ENCODE data around the gene CDC42SE2. TPM values are rescaled to one million over a fixed set of nuclear protein-coding genes. Genes with fewer than 3 reads are reported as not detected.
"Not testable (repeated sequence)": the region's sequence is repeated elsewhere in the genome, so short reads cannot be mapped to it uniquely, and the experiment has no call there.

CDC42SE2 gene
- total RNA-seq, 1 donor from 2014 or later: 39.6 TPM

DNA sequence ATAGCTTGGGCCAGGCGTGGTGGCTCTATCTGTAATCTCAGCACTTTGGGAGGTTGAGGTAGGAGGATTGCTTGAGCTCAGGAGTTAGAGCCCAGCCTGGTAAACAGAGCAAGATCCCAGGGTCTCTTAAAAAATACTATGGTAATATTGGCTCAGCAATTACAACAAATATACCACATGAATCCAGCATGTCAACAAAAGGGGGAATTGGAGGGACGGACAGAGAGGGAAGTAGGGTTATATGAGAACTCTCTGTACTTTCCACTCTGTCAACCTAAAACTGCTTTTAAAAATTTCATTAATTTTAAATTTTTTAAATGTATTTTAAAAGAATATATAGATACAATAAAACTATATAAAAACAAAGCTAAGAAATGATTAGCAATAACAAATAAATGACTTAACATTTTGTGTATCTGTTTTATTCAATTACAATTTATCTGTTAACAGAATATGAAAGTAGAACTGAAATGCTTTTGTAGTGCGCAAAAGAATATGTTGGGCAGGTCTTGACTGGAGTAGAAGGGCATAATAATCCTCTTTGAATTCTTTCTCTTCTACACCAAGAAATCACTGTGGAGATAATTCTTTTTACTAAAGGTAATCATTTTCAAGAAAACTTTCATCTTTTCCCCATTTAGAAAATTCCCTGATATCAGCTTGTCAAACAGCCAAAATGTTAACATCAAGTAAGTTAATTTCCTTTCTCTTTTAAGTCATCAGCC lies 12.9 kb upstream of the CDC42SE2 start:
- DNase-seq (ENCODE audit: low spot score): no peak

DNA sequence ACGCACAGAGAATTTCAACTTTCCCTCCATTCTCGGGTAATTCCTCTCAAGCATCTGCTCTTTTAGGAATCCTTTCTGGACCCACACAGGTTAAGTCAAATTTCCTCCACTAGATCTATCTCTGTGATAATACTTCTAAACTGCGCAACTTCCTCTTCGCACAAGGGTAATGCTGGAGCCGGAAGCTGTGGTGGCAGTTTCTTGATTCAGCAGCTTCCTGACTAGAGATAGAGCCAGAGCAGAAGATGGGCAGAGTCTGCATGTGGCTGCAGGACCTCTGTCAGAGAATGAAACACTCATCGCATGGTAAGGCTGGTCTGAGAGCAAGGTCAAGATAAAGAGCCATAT lies 11.1 kb upstream of the CDC42SE2 start:
- peak; percentile 62 for DNase-seq (ENCODE audit: low spot score)

DNA sequence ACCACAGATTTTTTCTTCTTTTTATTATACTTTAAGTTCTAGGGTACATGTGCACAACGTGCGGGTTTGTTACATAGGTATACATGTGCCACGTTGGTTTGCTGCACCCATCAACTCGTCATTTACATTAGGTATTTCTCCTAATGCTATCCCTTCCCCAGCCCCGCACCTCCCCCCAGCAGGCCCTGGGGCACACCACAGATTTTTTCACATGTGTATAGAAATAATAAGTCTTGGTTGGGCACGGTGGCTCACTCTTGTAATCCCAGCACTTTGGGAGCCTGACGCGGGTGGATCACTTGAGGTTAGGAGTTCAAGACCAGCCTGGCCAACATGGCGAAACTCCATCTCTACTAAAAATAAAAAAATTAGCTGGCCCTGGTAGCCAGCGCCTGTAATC lies 9.8 kb upstream of the CDC42SE2 start:
- DNase-seq (ENCODE audit: low spot score): not testable (repeated sequence)

DNA sequence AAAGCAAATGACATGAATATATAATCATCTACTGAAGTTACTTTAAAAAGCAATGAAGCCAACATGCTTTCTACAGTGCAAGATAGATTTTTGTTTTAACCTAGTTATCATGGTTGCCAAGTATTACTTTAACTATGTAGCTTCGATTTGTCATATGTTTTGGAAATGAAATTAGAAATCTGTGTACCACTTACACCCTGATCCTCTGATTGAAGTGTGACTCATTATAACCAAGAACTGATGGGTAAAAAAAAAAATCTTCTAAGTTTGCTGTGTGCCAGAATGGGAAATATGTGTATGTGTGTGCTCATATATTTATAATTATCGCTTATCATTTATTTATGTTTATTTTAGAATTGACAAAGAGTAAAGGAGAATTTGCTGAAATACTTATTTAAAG lies 9.1 kb upstream of the CDC42SE2 start:
- DNase-seq (ENCODE audit: low spot score): no peak

DNA sequence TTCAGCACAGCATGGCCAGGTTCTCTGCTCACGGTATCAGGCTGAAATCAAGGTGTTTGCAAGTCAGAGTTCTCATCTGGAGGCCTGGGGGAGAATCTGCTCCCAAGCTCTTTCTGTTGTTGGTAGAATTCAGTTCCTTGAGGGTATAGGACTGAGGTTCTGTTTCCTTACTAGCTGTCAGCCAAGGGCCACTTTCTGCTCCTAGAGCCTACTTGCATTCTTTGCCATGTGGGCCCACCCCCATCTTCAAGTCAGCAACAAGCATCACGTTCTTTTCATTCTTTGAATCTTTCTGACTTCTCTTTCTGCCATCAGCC lies 7.4 kb upstream of the CDC42SE2 start:
- no peak for DNase-seq (ENCODE audit: low spot score)

DNA sequence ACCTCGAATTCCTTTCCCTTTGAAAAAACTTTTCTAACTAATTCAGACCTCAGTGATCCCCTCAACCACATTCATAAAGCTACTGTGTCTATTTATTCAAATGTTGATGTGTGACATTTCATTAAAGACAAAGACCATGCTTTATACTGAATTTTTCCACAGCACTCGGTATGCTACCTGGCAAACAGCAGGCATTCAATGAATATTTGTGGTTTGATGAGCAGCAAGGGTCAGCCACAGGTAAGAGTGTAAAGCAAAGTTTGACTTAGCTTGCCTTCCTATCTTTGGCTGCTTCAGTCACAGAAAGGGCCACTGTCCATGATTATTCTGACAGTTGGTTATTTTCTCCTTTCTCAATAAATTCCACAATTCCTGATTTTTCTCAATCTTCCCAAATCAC lies 5.1 kb upstream of the CDC42SE2 start:
- DNase-seq (ENCODE audit: low spot score): no peak

DNA sequence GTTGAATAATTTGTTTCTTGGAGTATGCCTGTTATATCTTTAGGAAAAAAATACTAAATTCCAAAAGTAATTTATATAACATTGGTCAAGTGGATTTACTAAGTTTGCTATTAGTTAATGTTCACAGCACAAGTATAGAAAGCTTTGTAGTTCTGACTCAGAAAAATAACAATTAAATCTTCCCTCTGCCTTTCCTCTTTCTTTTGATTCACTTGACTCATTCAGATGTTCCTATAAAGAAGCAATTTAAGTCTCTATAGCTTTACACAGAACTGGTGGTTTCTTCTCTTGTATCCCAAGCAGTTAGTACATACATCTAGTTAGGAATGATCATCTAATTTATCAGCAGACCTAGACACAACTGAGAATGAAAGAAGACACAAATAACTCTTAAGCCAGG lies 4.5 kb upstream of the CDC42SE2 start:
- DNase-seq (ENCODE audit: low spot score): no peak

DNA sequence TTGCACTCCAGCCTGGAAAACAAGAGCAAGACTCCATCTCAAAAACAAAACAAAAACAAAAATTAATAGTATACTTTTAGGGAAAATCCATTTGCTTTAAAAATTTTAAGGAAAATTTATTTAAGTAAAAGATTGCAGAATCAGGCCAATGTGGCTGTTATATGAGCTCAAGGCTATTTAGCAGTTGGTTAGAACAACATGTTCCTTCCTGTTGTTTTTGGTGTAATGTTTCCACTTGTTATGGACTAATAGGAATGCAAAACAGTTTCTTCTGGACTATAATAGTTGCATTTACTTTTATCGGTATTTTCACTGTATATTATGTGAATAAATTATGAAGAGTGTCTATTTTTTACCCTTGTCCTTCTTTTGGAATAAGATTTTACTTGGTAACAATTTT lies 3.0 kb upstream of the CDC42SE2 start:
- DNase-seq (ENCODE audit: low spot score): no peak

DNA sequence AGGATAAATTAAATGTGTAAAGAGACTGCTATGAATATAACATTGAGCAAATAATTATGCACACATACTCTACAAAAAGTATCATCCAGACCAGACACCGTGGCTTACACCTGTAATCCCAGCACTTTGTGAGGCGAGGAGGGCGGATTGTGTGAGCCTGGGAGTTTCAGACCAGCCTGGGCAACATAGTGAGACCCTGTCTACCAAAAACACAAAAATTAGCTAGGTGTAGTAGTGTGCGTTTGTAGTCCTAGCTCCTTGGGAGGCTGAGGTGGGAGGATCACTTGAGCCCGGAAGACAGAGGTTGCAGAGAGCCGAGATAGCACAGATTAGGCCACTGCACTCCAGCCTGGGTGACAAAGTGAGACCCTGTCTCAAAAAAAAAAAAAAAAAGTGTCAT lies 2.4 kb upstream of the CDC42SE2 start:
- no peak for DNase-seq (ENCODE audit: low spot score)

DNA sequence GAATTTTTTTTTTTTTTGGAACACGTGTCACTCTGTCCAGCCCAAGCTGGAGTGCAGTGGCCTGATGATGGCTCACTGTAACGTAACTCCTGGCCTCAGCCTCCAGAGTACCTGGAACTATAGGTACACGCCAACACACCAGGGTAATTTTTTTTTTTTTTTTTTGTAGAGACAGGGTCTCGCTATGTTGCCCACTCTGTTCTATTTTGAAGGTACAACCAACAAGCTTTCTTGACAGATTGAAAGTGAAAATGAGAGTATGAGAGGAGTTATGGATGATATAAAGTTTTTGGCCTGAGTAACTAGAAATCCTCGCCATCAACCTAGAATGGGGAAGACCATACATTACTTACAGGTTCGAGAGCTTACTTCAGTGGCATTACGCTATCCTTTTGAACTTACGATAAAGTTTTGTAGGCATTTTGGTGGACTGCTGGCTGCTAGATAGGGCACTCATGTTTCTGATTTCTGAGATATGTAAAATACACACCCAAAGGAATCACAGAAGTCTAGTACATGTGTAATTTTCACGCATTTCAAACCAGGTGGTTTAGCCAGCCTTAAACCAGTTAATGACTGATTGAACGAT lies 806 bp upstream of the CDC42SE2 start:
- DNase-seq (ENCODE audit: low spot score): no peak

DNA sequence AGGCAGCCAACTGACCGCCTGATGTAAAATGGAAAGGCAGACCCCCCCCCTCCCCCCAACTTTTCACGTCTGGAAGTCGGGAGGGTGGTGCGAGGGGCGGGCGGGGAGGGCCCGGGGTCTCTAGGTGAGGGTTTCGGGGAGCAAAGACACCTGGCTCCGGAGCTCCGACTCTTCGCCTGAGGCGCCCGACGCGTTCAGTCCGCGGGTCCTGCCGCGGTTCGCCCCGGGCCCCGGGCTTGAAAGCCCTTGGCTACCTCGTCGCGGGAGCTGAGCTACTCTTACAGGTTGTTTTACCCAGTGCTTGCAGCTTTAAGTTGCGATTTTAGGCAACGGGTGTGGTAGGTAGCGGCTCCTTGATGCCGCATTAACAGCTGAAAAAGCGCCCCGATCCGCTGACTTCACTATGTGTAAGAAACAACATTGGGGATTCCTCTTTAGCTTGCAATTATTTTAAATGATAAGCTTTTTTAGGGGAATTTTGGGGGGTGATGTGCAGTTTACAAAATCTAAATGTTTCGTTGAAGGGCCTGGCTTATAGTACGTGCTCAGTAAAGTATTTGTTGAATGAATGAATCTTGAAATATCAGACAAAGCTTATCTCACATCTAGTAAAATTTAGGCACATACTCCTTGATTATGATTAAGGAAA lies 722 bp downstream of the CDC42SE2 start:
- DNase-seq (ENCODE audit: low spot score): no peak

DNA sequence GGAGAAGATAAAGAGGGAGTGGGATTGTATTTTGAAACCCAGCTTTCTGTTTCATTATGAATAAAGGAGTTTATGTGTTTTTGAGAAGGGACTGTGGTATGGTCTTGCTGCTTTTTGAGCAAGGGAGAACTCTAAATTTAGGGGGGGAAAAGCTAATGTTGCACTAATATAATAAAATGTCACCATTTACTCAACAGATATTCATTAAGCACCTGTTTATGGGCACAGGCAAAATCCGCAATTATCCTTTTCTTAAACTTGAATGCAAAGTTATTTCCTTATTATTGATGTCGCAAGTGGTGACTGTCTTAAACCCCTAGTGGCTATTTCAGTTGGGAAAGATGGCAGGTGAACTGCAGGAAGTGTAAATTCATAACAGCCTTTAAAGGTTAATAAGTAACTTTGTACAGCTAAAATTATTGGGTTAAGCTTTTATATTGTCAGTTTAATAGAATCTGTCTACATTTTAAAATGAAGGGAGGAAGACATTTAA lies 1.5 kb downstream of the CDC42SE2 start:
- DNase-seq (ENCODE audit: low spot score): no peak

DNA sequence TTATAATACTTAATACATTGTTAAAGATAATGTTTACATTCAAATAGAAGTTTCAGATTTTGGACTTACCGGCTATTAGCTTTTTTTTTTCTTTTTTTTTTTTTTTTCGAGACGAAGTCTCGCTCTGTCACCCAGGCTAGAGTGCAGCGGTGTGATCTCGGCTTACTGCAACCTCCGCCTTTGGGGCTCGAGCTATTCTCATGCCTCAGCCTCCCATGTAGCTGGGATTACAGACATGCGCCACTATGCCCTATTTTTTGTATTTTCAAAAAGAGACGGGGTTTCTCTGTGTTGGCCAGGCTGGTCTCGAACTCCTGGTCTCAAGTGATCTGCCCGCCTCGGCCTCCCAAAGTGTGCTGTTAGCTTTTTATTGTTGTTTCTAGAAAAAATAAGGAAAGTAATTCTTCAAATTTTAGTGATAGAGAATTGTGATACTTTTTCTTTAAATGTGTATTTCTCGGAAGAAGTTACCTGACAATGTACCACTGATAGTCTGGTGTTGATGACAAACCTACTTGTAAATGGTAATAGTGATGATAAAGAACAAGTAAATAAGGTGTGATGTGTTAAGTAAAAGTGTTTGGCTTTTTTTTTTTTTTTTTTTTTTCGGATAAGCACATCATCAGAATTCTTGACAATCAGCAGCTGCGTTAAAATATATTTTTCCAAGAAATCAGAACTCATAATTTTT lies 2.7 kb downstream of the CDC42SE2 start:
- DNase-seq (ENCODE audit: low spot score): no peak

DNA sequence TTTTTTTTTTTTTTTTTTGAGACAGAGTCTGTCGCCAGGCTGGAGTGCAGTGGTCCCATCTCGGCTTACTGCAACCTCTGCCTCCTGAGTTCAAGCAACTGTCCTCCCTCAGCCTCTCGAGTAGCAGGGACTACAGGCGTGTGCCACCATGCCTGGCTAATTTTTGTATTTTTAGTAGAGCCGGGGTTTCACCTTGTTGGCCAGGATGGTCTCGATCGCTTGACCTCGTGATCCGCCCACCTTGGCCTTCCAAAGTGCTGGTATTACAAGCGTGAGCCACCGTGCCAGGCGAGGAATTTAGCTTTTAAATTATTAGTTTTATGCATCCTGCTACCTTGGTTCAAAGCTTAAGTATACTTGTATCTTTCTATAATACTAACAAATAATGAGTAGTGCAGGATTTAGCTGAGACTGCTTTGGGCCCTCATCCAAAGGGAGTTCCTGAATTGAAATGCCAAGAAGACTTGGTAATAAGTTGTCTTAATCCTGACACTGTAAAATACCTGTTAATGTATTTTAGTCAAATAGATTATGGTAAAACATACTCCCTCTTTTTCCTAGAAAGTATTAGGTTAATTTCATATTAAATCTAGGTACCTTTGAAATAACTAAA lies 5.0 kb downstream of the CDC42SE2 start:
- no peak for DNase-seq (ENCODE audit: low spot score)

DNA sequence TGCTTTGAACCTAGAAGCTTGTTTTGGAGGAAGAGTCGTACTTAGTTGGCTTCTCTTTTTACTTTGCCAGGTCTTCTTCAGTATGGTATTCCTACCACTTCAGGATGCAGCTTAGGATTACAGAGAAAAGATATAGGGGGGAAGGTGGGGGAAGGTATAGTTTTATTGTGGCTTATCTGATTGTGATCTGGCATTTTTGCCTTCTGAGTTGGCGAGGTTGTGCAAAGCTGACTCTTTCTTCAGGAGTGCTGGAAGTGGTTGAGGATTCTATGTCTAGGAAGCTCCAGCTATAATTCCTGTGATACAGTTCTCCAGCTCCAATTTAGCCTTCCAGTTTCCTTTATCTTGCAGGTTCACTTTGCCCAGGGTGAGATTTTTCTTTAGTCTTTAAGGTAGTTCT lies 7.0 kb downstream of the CDC42SE2 start:
- DNase-seq (ENCODE audit: low spot score): no peak

DNA sequence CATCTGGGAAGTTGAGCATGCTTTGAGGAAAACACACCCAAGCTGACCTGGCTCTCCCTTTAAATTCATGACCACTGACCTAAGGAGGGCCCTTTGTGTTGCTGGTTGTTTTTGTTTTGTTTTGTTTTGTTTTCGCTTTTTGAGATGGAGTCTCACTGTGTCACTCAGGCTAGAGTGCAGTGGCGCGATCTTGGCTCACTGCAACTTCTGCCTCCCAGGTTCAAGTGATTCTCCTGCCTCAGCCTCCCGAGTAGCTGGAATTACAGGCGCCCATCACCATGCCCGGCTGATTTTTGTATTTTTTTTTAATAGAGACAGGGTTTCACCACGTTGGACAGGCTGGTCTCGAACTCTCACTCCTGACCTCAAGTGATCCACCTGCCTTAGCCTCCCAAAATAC lies 8.0 kb downstream of the CDC42SE2 start:
- DNase-seq (ENCODE audit: low spot score): not testable (repeated sequence)

DNA sequence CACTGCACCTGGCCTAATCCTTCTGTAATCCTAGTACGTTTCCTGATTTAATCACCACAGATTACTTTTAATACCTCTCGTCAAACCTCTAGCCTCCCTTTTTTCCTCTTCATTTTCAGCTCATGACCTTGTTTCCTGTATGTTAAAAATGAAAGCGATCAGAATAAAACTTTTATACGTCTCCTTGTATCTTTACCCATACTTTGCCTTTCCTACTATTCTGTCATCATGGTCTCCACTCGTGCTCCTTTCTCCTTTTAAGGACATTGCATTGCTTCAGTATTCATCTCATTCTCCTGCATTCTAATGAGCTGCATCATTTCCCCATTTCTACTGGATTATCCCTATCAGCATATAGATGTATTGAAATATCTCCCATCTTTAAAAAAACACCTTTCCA lies 8.5 kb downstream of the CDC42SE2 start:
- DNase-seq (ENCODE audit: low spot score): no peak

DNA sequence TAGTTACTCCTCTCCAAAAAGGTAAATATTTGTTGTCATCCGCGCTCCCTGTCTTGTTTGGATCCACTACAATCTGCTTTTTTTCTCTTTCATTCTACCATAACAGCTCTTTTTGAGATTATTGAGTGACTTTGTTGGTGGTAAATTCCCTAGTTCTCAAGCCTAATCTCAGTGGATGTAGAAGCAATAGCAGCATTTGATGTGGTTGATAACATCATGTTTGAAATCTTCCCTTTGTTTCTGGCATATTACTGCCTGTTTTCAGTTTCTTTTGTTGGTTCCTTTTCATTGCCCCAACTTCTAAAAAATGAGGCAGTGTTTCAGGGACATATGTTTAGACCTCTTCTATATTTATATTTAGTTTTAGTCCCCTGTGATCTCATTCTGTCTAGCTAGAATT lies 8.9 kb downstream of the CDC42SE2 start:
- no peak for DNase-seq (ENCODE audit: low spot score)

DNA sequence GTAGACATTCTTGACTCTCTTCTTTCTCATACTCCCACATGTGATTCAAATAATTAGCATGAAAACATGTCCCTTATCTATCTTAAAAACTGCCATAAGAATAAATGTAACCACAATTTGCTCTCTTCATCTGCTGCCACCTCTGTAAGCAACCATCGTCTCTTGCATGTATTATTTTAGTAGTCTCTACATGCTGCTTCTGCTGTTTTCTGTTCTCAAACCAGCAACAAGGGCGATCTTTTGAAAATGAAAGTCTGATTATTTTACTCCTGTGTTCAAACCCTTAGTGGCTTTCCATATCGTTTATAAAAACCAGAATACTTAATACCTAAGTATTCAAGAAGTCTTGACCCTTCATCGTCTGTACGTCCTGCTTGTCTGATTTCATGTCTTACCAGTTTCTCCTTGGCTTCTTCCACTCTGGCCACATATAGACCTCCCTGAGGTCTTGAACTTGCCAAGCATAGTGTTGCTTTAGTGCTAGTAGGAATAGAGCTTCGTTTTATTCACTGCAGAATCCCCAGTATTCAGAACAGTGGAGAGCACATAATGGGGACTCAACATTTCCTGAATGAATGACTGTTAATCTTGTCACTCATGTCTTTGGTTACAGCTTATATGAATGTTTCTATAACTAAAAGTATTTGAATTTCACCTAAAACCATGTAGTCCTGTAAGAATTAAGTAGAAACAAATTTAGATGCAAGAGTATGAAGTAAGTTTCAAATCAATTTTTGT lies 10.6 kb downstream of the CDC42SE2 start:
- DNase-seq (ENCODE audit: low spot score): no peak

DNA sequence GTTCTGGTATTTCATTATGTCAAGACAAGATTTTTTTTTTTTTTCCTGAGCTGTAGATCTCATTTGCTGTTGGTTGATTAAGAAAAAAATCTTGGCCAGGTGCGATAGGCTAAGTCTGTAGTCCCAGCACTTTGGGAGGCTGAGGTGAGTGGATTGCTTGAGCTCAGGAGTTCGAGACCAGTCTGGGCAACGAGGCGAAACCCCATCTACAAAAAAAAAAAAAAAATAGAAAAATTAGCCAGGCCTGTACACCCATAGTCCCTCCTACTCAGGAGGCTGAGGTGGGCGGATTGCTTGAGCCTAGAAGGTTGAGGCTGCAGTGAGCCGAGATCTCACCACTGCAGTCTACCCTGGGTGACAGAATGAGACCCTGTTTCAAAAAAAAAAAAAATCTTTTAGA lies 12.2 kb downstream of the CDC42SE2 start:
- DNase-seq (ENCODE audit: low spot score): no peak

DNA sequence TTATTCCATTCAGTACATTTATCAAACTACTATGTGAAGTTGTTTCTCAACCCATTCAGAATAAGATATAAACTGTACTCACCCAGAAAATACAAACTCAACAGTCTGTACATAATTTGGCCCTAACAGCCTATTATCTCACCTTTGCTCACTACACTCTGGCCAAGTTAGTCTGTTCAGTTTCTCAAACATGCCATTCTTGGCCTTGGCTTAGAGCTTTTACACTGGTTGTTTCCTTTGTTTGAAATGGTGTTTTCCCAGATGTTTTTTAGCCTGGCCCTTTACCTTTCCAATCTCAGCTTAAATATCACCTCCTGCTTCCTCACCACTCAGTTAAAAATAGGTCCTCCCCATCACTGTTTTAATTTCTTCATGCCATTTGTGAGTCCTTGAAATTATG lies 13.6 kb downstream of the CDC42SE2 start:
- DNase-seq (ENCODE audit: low spot score): no peak
